IMR-90 (cell line): ENCODE results near the gene DYSF.

Experiments
- BHLHE40 ChIP-seq: fragments of 150-350 bp; IDR thresholded peaks from 2 replicates; pipeline ENCODE4 v1.6.1; 2016; ENCODE audit warnings: mild to moderate bottlenecking, low read depth, low read length
- CTCF ChIP-seq: conservative IDR thresholded peaks from 2 replicates; pipeline ENCODE4 v1.5.1; 2012; ENCODE audit warnings: mild to moderate bottlenecking, low read depth, low read length, improper control_type of control experiment
- MAFK ChIP-seq: IDR thresholded peaks from 2 replicates; pipeline ENCODE4 v1.6.1; 2012; ENCODE audit warnings: low read depth, low read length, improper control_type of control experiment
- RFX5 ChIP-seq: IDR thresholded peaks from 2 replicates; pipeline ENCODE4 v1.8.0; 2012; ENCODE audit warnings: low read depth, mild to moderate bottlenecking, low read length, moderate library complexity
- USF2 ChIP-seq: fragments of 150-350 bp; IDR thresholded peaks from 2 replicates; pipeline ENCODE4 v1.6.1; 2017; ENCODE audit warnings: mild to moderate bottlenecking, antibody characterized with exemption, low read length, low read depth

GRCh38 chr2:71631411-71631931 lies 178.1 kb downstream of the DYSF start:
- TF ChIP-seq CTCF, result no peak
- TF ChIP-seq RFX5, result no peak
- no peak for TF ChIP-seq BHLHE40
- no peak for TF ChIP-seq USF2
- TF ChIP-seq MAFK, result no peak
